GM12892 (cell line): Measurements from ENCODE around the gene EOMES.

Experiments used
- DNase-seq: peaks from one replicate; pipeline ENCODE4 v3.0.0; 2011; ENCODE audit not compliant: insufficient read length
- FAIRE-seq: peaks from 2 replicates; lab custom pipeline; 2011; peaks lifted over from hg19 to GRCh38; lab: Jason Lieb, UNC
- POLR2A ChIP-seq: IDR thresholded peaks from 2 replicates; pipeline ENCODE4 v1.6.1; 2011; ENCODE audit warnings: low read depth, low read length, control low read depth
- POLR2AphosphoS5 ChIP-seq: IDR thresholded peaks from 2 replicates; pipeline ENCODE4 v1.6.1; 2011; ENCODE audit warnings: low read depth, low read length, control low read depth
- TAF1 ChIP-seq: IDR thresholded peaks from 2 replicates; pipeline ENCODE4 v1.6.1; 2011; ENCODE audit warnings: low read depth, mild to moderate bottlenecking, control low read depth, low read length, borderline replicate concordance

Gene EOMES

GRCh38 chr3:27669591-27669990, 52.5 kb downstream of the EOMES start:
- TF ChIP-seq POLR2AphosphoS5: no peak
- no peak for TF ChIP-seq POLR2A
- no peak for TF ChIP-seq TAF1
- no peak for FAIRE-seq
- no peak for DNase-seq

GRCh38 chr3:27667751-27668150, 54.4 kb downstream of the EOMES start:
- DNase-seq: no peak
- no peak for TF ChIP-seq TAF1
- TF ChIP-seq POLR2A: no peak
- TF ChIP-seq POLR2AphosphoS5: no peak
- no peak for FAIRE-seq

- DNase-seq (no peak), FAIRE-seq (no peak)
- no peak for TF ChIP-seq POLR2A
- TF ChIP-seq TAF1: no peak
- TF ChIP-seq POLR2AphosphoS5: no peak
Measured at GRCh38 chr3:27666708-27667107, 55.4 kb downstream of the EOMES start.

- FAIRE-seq: no peak
- DNase-seq: no peak
Measured at GRCh38 chr3:27666272-27666671, 55.9 kb downstream of the EOMES start.

More at GRCh38 chr3:27666272-27666671, 55.9 kb downstream of the EOMES start:
- no peak for TF ChIP-seq TAF1
- no peak for TF ChIP-seq POLR2A
- no peak for TF ChIP-seq POLR2AphosphoS5
